Neural progenitor cell (in vitro differentiated cells): ENCODE data around the gene NFIA.

Experiments used
- CTCF ChIP-seq: fragments of 200-600 bp; sonication (generic); IDR thresholded peaks from 2 replicates; pipeline ENCODE4 v1.5.1; 2017; ENCODE audit warnings: antibody characterized with exemption, mild to moderate bottlenecking
- EZH2 ChIP-seq: fragments of 200-600 bp; sonication (generic); IDR thresholded peaks from 2 replicates; pipeline ENCODE4 v1.6.1; 2017; ENCODE audit warnings: antibody characterized with exemption, mild to moderate bottlenecking, moderate library complexity
- EZH2phosphoT487 ChIP-seq: fragments of 200-600 bp; sonication (generic); IDR thresholded peaks from 2 replicates; pipeline ENCODE4 v1.6.1; 2017; ENCODE audit warnings: antibody characterized with exemption

- no peak for TF ChIP-seq CTCF
- TF ChIP-seq EZH2 = no peak
- no peak for TF ChIP-seq EZH2phosphoT487
These were observed 240.4 kb downstream of the NFIA start for GRCh38 chr1:61322769-61323168.
